Measurements from ENCODE around the gene AGAP3.

Gene AGAP3

DNA sequence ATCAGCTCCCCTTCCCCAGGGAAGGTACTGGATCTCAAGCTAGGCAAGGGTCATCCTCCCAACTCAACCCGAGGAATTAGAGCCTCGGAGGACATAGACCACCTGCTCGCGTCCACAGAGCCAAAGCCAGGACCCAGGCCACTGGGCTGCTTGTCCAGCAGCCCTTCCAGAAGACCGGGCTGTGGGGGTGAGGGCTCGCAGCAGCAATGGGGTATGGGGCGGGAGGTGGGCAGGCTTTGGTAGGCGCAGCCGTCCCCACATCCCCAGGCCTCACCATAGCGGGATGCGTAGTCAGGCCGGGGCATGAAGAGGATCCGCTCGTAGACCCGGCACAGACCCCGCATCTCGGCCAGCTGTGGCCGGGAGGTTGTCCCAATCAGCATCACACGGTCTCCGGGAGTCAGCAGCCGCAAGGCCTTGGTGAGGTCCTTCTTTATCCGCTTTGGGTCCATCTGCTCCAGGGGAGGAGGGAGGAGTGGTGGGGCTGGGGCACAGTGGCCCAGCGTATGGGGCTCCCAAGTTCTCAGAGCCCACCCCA is 105.8 kb downstream of the AGAP3 start:
- DNase-seq, result no peak

DNA sequence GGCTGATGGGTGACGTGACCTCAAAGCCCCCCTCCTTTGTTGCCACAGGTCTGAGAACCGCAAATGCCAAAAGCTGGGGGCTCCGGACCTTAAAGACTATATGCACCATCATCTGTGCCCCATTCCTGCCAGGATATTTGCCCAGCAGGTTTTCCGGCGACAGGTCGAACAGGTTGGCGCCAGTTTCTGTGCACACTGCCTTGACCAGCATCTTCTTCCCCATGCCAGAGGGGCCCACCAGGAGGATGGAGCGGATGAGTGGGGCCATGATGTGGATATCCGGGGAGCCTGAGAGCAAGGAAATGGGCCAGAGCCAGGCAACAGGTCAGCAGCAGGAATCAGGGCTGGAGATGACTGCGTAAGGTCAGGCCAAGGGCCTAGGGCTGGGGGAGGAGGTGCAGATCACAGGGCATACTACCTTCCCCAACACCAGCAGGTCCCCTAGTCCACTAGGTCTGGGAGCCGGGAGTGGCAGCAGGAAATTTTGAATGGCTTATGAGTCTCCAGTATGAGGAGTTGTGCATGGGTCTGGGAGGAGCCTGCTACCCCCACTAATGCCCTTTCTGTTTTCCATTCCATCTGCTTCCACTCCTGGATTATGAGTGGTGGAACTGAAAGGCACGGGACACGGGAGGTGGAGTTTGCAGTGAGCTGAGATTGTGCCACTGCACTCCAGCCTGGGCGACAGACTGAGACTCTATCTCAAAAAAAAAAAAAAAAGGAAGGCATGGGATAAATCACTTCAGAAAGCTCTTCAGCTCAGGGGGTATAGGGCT is 107.1 kb downstream of the AGAP3 start:
- no peak for DNase-seq
